Activated CD8-positive, alpha-beta T cell treated with anti-CD3 and anti-CD28 coated beads for 36 hours (primary cell): ENCODE data around the gene XAGE2. TPM values are rescaled to one million over a fixed set of nuclear protein-coding genes. Genes with fewer than 3 reads are reported as not detected.

Experiments
- ATAC-seq: fragments of 200-7000 bp; cut with Tn5 transposase; one replicate; pipeline ENCODE4 v1.10.0; 2021; ENCODE audit warnings: mild to moderate bottlenecking, moderate library complexity
- CTCF ChIA-PET: fragments of 350-600 bp; sonication (Branson Sonifier 250); formaldehyde crosslinking; loops from one replicate; lab custom pipeline; 2021; ENCODE audit warnings: antibody characterized with exemption; lab: Charles Lee
- POLR2A ChIA-PET: fragments of 350-600 bp; sonication (Branson Sonifier 250); formaldehyde crosslinking; loops from one replicate; lab custom pipeline; 2021; ENCODE audit warnings: antibody characterized with exemption; lab: Charles Lee
- DNase-seq: peaks from one replicate; pipeline ENCODE4 v3.0.0-alpha.2; 2020
- H3K27ac Mint-ChIP-seq: one replicate; pipeline ENCODE4 v1.8.0; 2021; ENCODE audit warnings: mild to moderate bottlenecking, mixed read lengths
- H3K27me3 Mint-ChIP-seq: one replicate; pipeline ENCODE4 v1.8.0; 2021; ENCODE audit warnings: mixed read lengths
- H3K36me3 Mint-ChIP-seq: one replicate; pipeline ENCODE4 v1.8.0; 2021; ENCODE audit warnings: low read depth, mixed read lengths
- H3K4me1 Mint-ChIP-seq: one replicate; pipeline ENCODE4 v1.8.0; 2021; ENCODE audit warnings: low read depth, mixed read lengths
- H3K4me3 Mint-ChIP-seq: one replicate; pipeline ENCODE4 v1.8.0; 2021; ENCODE audit warnings: mild to moderate bottlenecking, moderate library complexity, mixed read lengths
- H3K9me3 Mint-ChIP-seq: one replicate; pipeline ENCODE4 v1.8.0; 2021; ENCODE audit warnings: mixed read lengths
- intact Hi-C: fragments of 100-400 bp; cut with micrococcal nuclease; formaldehyde crosslinking; loops from one replicate; pipeline ENCODE4 v1.10.0; 2022
- total RNA-seq, 2 experiments: library from RNA; stranded (reverse); gene quantifications; one replicate each; pipeline ENCODE4 v1.2.3, GENCODE V29; 2021
- TF ChIP-seq, protein P1 (sequence below): fragments of 200-600 bp; IDR thresholded peaks from one replicate; pipeline ENCODE4 v1.8.0; 2022; ENCODE audit warnings: antibody characterized with exemption, mild to moderate bottlenecking

Gene XAGE2
- total RNA-seq, 2 experiments from 2014 or later, result not detected

- ATAC-seq (peak; percentile 92), DNase-seq (peak; percentile 42)
- Mint-ChIP-seq H3K27me3 (no peaks in the 10 kb centered on the region), H3K36me3 (no peaks in the 10 kb centered on the region), H3K9me3 (no peaks in the 10 kb centered on the region), H3K4me3 (no peak overlapping the region), H3K4me1 (peaks cover 3% of the 10 kb centered on the region), H3K27ac (no peak overlapping the region)
- POLR2A ChIA-PET, result no interaction called here
- CTCF ChIA-PET, result no interaction called here
- TF ChIP-seq, protein P1, sequence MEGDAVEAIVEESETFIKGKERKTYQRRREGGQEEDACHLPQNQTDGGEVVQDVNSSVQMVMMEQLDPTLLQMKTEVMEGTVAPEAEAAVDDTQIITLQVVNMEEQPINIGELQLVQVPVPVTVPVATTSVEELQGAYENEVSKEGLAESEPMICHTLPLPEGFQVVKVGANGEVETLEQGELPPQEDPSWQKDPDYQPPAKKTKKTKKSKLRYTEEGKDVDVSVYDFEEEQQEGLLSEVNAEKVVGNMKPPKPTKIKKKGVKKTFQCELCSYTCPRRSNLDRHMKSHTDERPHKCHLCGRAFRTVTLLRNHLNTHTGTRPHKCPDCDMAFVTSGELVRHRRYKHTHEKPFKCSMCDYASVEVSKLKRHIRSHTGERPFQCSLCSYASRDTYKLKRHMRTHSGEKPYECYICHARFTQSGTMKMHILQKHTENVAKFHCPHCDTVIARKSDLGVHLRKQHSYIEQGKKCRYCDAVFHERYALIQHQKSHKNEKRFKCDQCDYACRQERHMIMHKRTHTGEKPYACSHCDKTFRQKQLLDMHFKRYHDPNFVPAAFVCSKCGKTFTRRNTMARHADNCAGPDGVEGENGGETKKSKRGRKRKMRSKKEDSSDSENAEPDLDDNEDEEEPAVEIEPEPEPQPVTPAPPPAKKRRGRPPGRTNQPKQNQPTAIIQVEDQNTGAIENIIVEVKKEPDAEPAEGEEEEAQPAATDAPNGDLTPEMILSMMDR, result no peak
- intact Hi-C loops, result no loop called here
Measured at GRCh38 chrX:52346174-52347165, 22.4 kb upstream of the XAGE2 start.

GRCh38 chrX:52349681-52350080, 19.1 kb upstream of the XAGE2 start:
- H3K4me3 Mint-ChIP-seq, result no peak overlapping the region

DNA sequence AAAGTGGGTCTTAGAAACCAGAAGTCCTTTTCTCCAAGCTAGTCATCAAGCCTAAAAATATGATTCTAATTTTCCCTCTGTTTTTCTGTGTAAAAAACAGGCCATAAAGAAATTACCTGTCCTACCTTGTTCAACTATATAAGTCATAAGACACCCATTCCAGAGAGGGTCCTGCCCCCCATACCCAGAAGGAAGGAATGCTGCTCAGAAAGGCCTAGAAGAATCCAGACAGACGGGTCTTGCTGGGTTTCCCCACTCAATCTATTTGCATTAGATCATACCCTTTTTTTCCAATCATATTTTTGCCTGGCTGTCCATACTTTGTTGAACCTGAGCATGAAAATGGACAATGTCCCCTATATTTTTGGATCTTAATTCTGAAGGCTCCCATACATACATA, 16.3 kb upstream of the XAGE2 start:
- DNase-seq (no peak), ATAC-seq (no peak)
- H3K36me3 Mint-ChIP-seq, result no peaks in the 10 kb centered on the region
- intact Hi-C loops, result no loop called here
- CTCF ChIA-PET, result no interaction called here
- H3K4me3 Mint-ChIP-seq, result no peak overlapping the region
- no peaks in the 10 kb centered on the region for H3K4me1 Mint-ChIP-seq
- TF ChIP-seq, protein P1, result no peak
- POLR2A ChIA-PET, result no interaction called here
- no peaks in the 10 kb centered on the region for H3K9me3 Mint-ChIP-seq
- H3K27me3 Mint-ChIP-seq, result no peaks in the 10 kb centered on the region
- no peak overlapping the region for H3K27ac Mint-ChIP-seq

More at GRCh38 chrX:52349681-52350080, 19.1 kb upstream of the XAGE2 start:
- Mint-ChIP-seq H3K9me3 (no peaks in the 10 kb centered on the region), H3K27ac (no peak overlapping the region), H3K27me3 (no peaks in the 10 kb centered on the region), H3K36me3 (no peaks in the 10 kb centered on the region), H3K4me1 (peaks cover 3% of the 10 kb centered on the region)
- POLR2A ChIA-PET, result no interaction called here
- intact Hi-C loops, result no loop called here
- DNase-seq (no peak), ATAC-seq (no peak)
- TF ChIP-seq, protein P1, result no peak
- CTCF ChIA-PET, result no interaction called here

GRCh38 chrX:52353838-52354237, 15.0 kb upstream of the XAGE2 start:
- no peak overlapping the region for H3K27ac Mint-ChIP-seq
- TF ChIP-seq, protein P1, result no peak
- no peak for ATAC-seq
- CTCF ChIA-PET, result no interaction called here
- no peaks in the 10 kb centered on the region for H3K36me3 Mint-ChIP-seq
- H3K4me3 Mint-ChIP-seq, result no peak overlapping the region
- H3K9me3 Mint-ChIP-seq, result no peaks in the 10 kb centered on the region
- H3K4me1 Mint-ChIP-seq, result no peaks in the 10 kb centered on the region
- H3K27me3 Mint-ChIP-seq, result no peaks in the 10 kb centered on the region
- POLR2A ChIA-PET, result no interaction called here
- DNase-seq, result no peak
- intact Hi-C loops, result no loop called here

DNA sequence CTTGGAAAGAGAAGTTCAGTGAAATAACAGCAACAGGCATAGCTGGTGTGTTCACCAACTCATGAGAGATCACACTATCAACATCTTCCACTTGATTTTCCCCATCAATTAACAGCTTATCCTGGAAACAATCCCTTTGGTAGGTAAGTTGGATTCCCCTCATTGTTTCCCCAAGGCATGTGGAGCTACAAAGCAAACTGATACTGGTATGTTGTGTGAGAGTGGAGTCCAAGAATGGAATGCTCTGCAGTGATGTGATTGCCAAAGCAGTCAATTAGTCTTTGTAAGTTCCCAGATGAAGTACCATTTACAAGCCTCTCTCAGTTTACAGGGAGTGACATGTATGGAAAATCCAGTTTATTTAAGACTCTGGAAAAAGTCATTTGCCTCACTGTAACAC, 13.7 kb upstream of the XAGE2 start:
- DNase-seq, result no peak

More for the DNA sequence above, 13.7 kb upstream of the XAGE2 start:
- ATAC-seq, result no peak
- H3K4me1 Mint-ChIP-seq, result no peaks in the 10 kb centered on the region
- POLR2A ChIA-PET, result no interaction called here
- CTCF ChIA-PET, result interaction anchor here (1.0 kb wide), 1 partner anchor 20 kb away, joined by 3 read pairs; no protein-coding TSS in a partner anchor
- H3K9me3 Mint-ChIP-seq, result no peaks in the 10 kb centered on the region
- H3K27me3 Mint-ChIP-seq, result no peaks in the 10 kb centered on the region
- TF ChIP-seq, protein P1, result no peak
- no peak overlapping the region for H3K4me3 Mint-ChIP-seq
- no peak overlapping the region for H3K27ac Mint-ChIP-seq
- no peaks in the 10 kb centered on the region for H3K36me3 Mint-ChIP-seq
- intact Hi-C loops, result no loop called here
